IPS-18c (cell line): ENCODE results near the gene CPAMD8.

Experiments
- H3K4me3 ChIP-seq: 2 replicates; pipeline ENCODE4 v1.7.0; 2013; ENCODE audit warnings: low read depth, mild to moderate bottlenecking, low read length, moderate library complexity; ENCODE audit not compliant: insufficient read depth
- H3K9me3 ChIP-seq: one replicate; pipeline ENCODE4 v1.6.1; 2013; ENCODE audit warnings: mild to moderate bottlenecking, low read length, moderate library complexity; ENCODE audit not compliant: control insufficient read depth, insufficient read depth

CPAMD8 gene

GRCh38 chr19:16895467-16896145 lies 131.0 kb downstream of the CPAMD8 start:
- Histone ChIP-seq H3K4me3 (peak overlapping the region; percentile 42), H3K9me3 (peaks cover 3% of the 10 kb centered on the region)

GRCh38 chr19:16894080-16894479 lies 132.5 kb downstream of the CPAMD8 start:
- no peak overlapping the region for H3K4me3 ChIP-seq
- H3K9me3 ChIP-seq = peaks cover 3% of the 10 kb centered on the region

GRCh38 chr19:16893686-16893989 lies 133.0 kb downstream of the CPAMD8 start:
- Histone ChIP-seq H3K9me3 (peaks cover 3% of the 10 kb centered on the region), H3K4me3 (no peak overlapping the region)

GRCh38 chr19:16892868-16893685 lies 133.5 kb downstream of the CPAMD8 start:
- Histone ChIP-seq H3K4me3 (no peak overlapping the region), H3K9me3 (peaks cover 3% of the 10 kb centered on the region)

GRCh38 chr19:16892436-16892835 lies 134.2 kb downstream of the CPAMD8 start:
- Histone ChIP-seq H3K9me3 (peaks cover 3% of the 10 kb centered on the region), H3K4me3 (no peak overlapping the region)

- H3K4me3 ChIP-seq = no peak overlapping the region
Measured at GRCh38 chr19:16891696-16892382, 134.8 kb downstream of the CPAMD8 start.

GRCh38 chr19:16890461-16891184 lies 136.0 kb downstream of the CPAMD8 start:
- Histone ChIP-seq H3K9me3 (peaks cover 3% of the 10 kb centered on the region), H3K4me3 (no peak overlapping the region)

More at GRCh38 chr19:16891696-16892382, 134.8 kb downstream of the CPAMD8 start:
- peaks cover 3% of the 10 kb centered on the region for H3K9me3 ChIP-seq

GRCh38 chr19:16889883-16890460 lies 136.6 kb downstream of the CPAMD8 start:
- no peak overlapping the region for H3K4me3 ChIP-seq
- no peaks in the 10 kb centered on the region for H3K9me3 ChIP-seq

- Histone ChIP-seq H3K4me3 (no peak overlapping the region), H3K9me3 (no peaks in the 10 kb centered on the region)
Measured at GRCh38 chr19:16889366-16889882, 137.2 kb downstream of the CPAMD8 start.

- Histone ChIP-seq H3K9me3 (no peaks in the 10 kb centered on the region), H3K4me3 (no peak within 1 kb of the TSS)
Measured at GRCh38 chr19:16888629-16889365, 137.8 kb downstream of the CPAMD8 start, which contains the start of gene F2RL3. Gene F2RL3 (plus strand): TSS chr19:16888999. CDS start chr19:16889190, 191 bp downstream.

- no peaks in the 10 kb centered on the region for H3K9me3 ChIP-seq
- no peak overlapping the region for H3K4me3 ChIP-seq
Measured at GRCh38 chr19:16887353-16888265, 139.0 kb downstream of the CPAMD8 start.

GRCh38 chr19:16886305-16886880 lies 140.2 kb downstream of the CPAMD8 start:
- Histone ChIP-seq H3K9me3 (peaks cover 2% of the 10 kb centered on the region), H3K4me3 (no peak overlapping the region)

- Histone ChIP-seq H3K4me3 (no peak overlapping the region), H3K9me3 (peaks cover 4% of the 10 kb centered on the region)
Measured at GRCh38 chr19:16885166-16885565, 141.4 kb downstream of the CPAMD8 start.

GRCh38 chr19:16883522-16883921 lies 143.1 kb downstream of the CPAMD8 start:
- Histone ChIP-seq H3K4me3 (no peak overlapping the region), H3K9me3 (peaks cover 4% of the 10 kb centered on the region)

- Histone ChIP-seq H3K4me3 (no peak overlapping the region; the same call in 1 of the 2 replicates), H3K9me3 (peaks cover 4% of the 10 kb centered on the region)
Measured at GRCh38 chr19:16882146-16882545, 144.5 kb downstream of the CPAMD8 start.
